GM21381 (cell line): Measurements from ENCODE around the gene CLIC3.

ENCODE experiments used
- ATAC-seq: cut with Tn5 transposase; IDR thresholded peaks from one replicate; pipeline ENCODE4 v1.9.1; 2021; ENCODE audit warnings: mild to moderate bottlenecking, moderate library complexity; ENCODE audit not compliant: unreplicated experiment

The CLIC3 gene

GRCh38 chr9:136955202-136955942 is 41.0 kb downstream of the CLIC3 start:
- ATAC-seq, result no peak

- ATAC-seq, result no peak
These were observed 41.9 kb downstream of the CLIC3 start for GRCh38 chr9:136954270-136955083.

- no peak for ATAC-seq
These were observed 42.5 kb downstream of the CLIC3 start for GRCh38 chr9:136953771-136954269.

- no peak for ATAC-seq
These were observed 43.2 kb downstream of the CLIC3 start for GRCh38 chr9:136952876-136953770.

- ATAC-seq, result no peak
These were observed 44.0 kb downstream of the CLIC3 start for GRCh38 chr9:136952321-136952850.

- ATAC-seq, result no peak
These were observed 44.6 kb downstream of the CLIC3 start, which contains the start of gene LCN12 for GRCh38 chr9:136951541-136952320. TSS of gene LCN12 (plus strand) at chr9:136952273. CDS start at chr9:136952328, 55 bp downstream.

- ATAC-seq, result no peak
These were observed 45.6 kb downstream of the CLIC3 start for GRCh38 chr9:136950656-136951276.

- peak; percentile 78 for ATAC-seq
These were observed 46.3 kb downstream of the CLIC3 start for GRCh38 chr9:136949817-136950655.

- ATAC-seq, result no peak
These were observed 47.0 kb downstream of the CLIC3 start for GRCh38 chr9:136949239-136949816.

GRCh38 chr9:136947955-136948510 is 48.3 kb downstream of the CLIC3 start:
- no peak for ATAC-seq

GRCh38 chr9:136947028-136947891 is 49.1 kb downstream of the CLIC3 start:
- ATAC-seq, result no peak

- no peak for ATAC-seq
These were observed 49.9 kb downstream of the CLIC3 start for GRCh38 chr9:136946228-136947027.

GRCh38 chr9:136945333-136946227 is 50.8 kb downstream of the CLIC3 start:
- ATAC-seq, result no peak
